GM12874 (cell line): ENCODE data around the gene CCDC88B.

Experiments
- TF ChIP-seq, protein P1 (sequence below): IDR thresholded peaks from 2 replicates; pipeline ENCODE4 v1.5.1; 2011; ENCODE audit warnings: low read depth, mild to moderate bottlenecking, control low read depth, low read length, moderate library complexity; ENCODE audit not compliant: insufficient read depth

The CCDC88B gene

DNA sequence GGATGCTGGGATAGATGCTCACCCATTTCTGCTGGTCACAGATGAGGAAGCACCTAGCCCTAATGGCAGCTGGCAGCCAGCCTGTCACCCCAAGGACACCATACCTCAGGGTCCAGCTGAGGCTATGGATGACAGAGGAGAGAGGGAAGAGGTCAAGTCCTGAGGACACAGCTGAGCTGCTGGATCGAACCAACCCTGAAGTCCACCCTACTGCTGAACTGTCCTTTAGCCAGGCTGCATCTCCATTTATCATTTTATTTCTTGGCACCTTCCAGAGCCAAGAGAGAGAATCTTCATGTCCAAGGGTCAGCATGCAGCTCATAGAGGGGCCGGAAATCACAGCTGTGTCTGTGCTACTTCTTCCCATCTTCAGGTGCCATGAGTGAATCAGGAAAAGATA is 49.8 kb downstream of the CCDC88B start:
- TF ChIP-seq, protein P1, sequence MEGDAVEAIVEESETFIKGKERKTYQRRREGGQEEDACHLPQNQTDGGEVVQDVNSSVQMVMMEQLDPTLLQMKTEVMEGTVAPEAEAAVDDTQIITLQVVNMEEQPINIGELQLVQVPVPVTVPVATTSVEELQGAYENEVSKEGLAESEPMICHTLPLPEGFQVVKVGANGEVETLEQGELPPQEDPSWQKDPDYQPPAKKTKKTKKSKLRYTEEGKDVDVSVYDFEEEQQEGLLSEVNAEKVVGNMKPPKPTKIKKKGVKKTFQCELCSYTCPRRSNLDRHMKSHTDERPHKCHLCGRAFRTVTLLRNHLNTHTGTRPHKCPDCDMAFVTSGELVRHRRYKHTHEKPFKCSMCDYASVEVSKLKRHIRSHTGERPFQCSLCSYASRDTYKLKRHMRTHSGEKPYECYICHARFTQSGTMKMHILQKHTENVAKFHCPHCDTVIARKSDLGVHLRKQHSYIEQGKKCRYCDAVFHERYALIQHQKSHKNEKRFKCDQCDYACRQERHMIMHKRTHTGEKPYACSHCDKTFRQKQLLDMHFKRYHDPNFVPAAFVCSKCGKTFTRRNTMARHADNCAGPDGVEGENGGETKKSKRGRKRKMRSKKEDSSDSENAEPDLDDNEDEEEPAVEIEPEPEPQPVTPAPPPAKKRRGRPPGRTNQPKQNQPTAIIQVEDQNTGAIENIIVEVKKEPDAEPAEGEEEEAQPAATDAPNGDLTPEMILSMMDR: no peak

DNA sequence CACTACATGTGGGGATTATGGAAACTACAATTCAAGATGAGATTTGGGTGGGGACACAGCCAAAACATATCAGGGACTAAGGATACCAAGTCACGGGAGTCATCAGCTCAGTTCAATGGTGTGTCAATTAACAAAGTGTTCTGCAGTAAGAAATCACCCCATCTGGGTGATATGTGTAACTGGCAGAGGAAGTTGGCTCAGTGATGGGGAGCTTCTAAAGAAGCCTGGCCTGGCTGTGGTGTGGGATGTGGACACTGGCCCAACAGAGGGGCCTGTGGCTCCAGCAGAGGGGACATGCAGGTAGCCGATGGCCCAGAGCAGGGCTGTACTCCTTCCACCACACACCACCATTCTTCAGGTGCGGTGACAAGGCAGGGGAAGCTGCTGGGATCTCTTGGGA is 50.6 kb downstream of the CCDC88B start:
- TF ChIP-seq, protein P1: no peak

DNA sequence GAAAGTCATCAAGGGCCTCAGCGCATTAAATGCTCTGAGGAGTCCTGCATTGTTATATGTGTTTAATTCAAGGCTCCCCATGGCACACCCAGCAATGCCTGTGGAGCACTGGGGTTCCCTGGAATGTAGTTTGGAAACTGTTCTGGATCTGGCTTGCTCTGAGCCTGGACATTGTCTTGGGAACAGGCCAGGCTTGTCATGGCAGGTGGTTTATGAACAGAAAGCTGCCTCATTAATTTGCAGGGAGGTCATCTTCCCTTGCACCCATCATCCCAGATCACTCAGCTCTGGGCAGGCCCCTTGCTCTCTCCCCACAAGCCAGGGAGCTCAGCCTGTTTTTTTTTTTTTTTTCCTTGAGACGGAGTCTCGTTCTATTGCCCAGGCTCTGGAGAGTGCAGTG is 51.8 kb downstream of the CCDC88B start:
- TF ChIP-seq, protein P1: no peak

DNA sequence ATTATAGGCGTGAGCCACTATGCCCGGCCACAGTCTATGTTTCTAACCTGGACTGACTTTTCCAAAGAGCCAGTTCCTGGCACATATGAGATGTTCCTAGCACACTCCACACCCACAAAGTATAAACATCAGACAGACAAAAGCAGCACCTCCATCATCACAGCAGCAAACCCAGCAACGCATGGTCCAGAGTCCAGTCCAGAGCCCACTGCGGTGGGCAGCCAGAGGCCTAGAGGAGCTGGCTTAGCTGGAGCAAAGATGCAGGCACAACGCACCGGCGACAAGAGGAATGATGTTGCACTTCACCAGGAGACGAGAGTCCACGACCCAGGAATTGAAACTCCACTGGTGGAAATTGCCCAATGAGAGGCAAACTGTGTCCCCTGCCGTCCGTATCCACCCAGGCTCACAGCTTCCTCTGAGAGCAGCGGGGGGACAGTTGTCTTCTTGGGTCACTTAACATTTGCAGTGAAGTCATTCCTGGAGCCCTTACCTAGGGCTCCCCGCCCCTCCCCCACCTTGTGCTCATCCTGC is 55.6 kb downstream of the CCDC88B start:
- TF ChIP-seq, protein P1: no peak

DNA sequence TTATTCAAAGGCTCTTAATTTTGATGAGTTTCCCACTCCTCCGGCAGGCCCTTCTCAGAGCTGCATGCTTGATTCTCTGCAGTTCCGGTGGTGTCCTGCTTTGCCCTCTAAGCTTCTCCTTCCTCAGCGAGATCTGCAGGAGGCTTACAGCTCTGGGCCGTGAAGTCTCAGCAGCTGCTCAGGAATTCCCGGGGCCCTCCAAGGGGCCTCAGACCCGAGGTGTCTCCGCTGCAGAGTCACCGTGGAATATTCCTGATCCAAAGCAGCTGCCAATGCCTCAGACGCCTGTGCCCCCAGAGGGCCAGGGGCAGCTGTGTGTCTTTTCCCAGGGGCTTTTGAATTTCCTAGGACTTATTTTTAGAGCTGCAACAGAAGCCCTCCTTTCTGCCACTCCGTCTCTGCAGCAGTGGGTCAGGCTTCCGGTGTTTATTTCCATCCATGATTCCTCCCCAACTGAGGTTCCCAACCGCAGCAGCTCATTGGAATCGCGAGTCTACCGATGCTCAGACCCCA is 56.1 kb downstream of the CCDC88B start:
- TF ChIP-seq, protein P1: no peak

DNA sequence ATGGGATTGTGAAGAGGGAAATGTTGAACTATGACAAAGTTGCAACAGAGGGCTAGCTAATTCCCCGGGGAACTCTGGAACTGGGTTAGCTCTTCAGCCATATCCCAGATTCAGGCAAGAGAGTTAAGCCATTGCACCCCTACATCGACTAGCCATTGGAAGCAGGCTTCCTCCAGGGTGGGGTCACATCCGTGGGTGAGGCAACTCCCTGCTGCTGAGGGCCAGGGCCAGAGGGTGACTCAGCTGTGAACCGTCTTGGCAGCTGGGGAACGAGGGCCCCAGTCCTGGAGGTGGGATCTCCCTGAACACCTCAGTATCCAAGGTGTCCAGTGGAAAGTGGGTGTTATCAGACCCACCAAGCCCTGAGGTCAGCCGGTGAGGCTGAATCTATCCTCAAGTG is 60.1 kb downstream of the CCDC88B start:
- TF ChIP-seq, protein P1: no peak

DNA sequence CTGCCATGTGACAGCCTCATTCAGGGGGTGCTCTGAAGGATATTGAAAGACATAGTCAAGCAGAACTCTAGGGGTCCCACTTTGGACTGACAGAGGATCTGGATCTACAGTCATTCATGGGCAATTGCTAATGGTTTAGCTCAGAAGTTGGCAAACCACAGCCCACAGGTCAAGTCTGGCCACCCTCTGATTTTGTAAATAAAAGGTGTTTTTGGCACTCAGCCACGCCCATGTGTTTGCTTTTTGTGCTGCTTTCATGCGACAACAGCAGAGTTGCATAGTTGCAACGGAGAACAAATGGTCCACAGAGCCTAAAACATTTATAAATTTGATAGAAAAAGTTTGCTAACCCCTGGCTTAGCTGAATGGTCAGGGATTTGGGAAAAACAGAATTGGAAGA is 60.7 kb downstream of the CCDC88B start:
- TF ChIP-seq, protein P1: no peak
